ENCODE measurements around the gene NECTIN4. TPM values are rescaled to one million over a fixed set of nuclear protein-coding genes. Genes with fewer than 3 reads are reported as not detected.

The NECTIN4 gene
- total and polyA plus RNA-seq, 2 of the 13 experiments (the other 11 are each of a cell fraction or from before 2014, with no cell fraction given), result 5.9 to 12.4 TPM

DNA sequence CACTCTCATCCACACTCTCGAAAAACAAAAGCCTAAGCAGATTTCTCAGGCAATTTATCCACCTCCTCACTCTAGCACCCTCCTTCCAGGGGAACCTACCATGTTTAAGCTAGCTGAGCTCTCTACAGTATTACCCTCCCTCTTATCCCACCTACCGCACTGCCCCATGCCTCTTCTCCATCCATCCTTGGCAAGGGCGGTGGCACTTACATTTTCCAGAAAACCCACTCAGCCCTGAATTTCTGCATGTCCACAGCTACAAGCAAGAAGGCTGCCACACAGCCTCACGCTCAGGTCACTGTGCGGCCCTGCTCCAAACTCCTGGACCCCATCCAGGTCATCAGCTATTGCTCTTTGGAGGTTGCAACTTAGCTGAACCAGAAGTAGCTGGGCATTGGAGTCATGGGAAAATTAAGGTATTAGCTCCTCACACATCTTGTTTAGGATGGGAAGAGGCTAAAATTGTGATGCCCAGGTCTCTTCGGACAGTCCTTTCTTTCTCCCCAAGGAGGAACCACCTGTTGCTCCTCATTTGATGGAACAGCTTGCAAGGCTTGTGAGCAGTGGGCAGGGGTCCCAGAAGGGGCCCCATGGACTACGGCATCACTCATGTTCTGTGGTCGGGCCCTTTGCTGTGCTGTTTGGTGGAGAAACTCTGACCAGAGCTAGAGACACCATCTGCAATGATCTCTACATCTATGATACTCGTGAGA is 9.9 kb upstream of the NECTIN4 start:
- no peaks in the 10 kb centered on the region for H3K9me3 ChIP-seq (ENCODE audit: low read length)
- ChIA-PET CTCF (ENCODE audit: low intra/inter-chr PET ratio, low total read pairs) (interaction anchor here (3.3 kb wide), 1 partner anchor 26 kb away, joined by 50 read pairs; no protein-coding TSS in a partner anchor), POLR2A (interaction anchor here (1.2 to 2.5 kb wide), 3 partner anchors 13 to 33 kb away, joined by 3 to 11 read pairs (median 9); partner anchors contain the start of genes DEDD, NIT1 and PFDN2)
- H4K20me1 ChIP-seq (ENCODE audit: insufficient read depth, low read length), result no peaks in the 10 kb centered on the region
- H3K4me2 ChIP-seq (ENCODE audit: low read depth, low read length), result peak overlapping the region; percentile 89
- 97% methylated on average over 9 of the region's 9 CpGs for WGBS (ENCODE audit: low lambda C conversion rate)
- DNase-seq (ENCODE audit: low spot score), result no peak
- FAIRE-seq, result no peak
- H3K79me2 ChIP-seq (ENCODE audit: insufficient read depth, low read length), result peaks cover 5% of the 10 kb centered on the region
- peak overlapping the region; percentile 75; the same call in 1 of the 2 replicates for H3K9ac ChIP-seq (ENCODE audit: insufficient read depth, low read depth, low read length)
- intact Hi-C loops (cut with micrococcal nuclease; ENCODE audit: unreplicated experiment), result no loop called here
- peaks cover 13% of the 10 kb centered on the region for H3K4me1 ChIP-seq (ENCODE audit: insufficient read depth, low read length)
- peaks cover 0 to 3% of the 10 kb centered on the region in 2 experiments; a peak in 1 of 5 replicates for H3K27me3 ChIP-seq (ENCODE audit: control insufficient read depth in 1 of 2, insufficient read depth in 2 of 2, low read length in 2 of 2)
- no peak overlapping the region for H2AFZ ChIP-seq (ENCODE audit: low read length)
- BruUV-seq (replicated peaks), result no TSS peak
- in situ Hi-C loops (cut with HindIII; ENCODE audit: extremely low pct_ligation_motif_present, low pct_unique_long_range_greater_than_20kb), result loop anchor here (10.0 kb wide), 1 partner anchor 104 kb away; no protein-coding TSS in a partner anchor
- ATAC-seq, result peak; percentile 11
- H3K36me3 ChIP-seq (replicated peaks in 1 of 2; ENCODE audit: control insufficient read depth in 1 of 2, insufficient read depth in 2 of 2, low read length in 2 of 2), result peaks cover 6 to 20% of the 10 kb centered on the region in 2 experiments
- TF ChIP-seq PBX2 (CRISPR knock-in tag; IDR thresholded peaks at IDR 0.05), result no peak
- no peak for TF ChIP-seq ZNF253 (CRISPR knock-in tag; IDR thresholded peaks at IDR 0.05; ENCODE audit: borderline replicate concordance)
- TF ChIP-seq RBM22 (optimal IDR thresholded peaks at IDR 0.05; ENCODE audit: low read length), result peak; percentile 47
- peak; percentile 23; the same call in 1 of the 2 replicates for TF ChIP-seq POLR2AphosphoS2 (IDR thresholded peaks at IDR 0.05; ENCODE audit: low read depth, low read length)
- no peak for TF ChIP-seq PITX1 (CRISPR knock-in tag; IDR thresholded peaks at IDR 0.05)
- peak overlapping the region in 2 of 3 experiments; percentile 87 to 90; a peak in 3 of 6 replicates for H3K4me3 ChIP-seq (replicated peaks in 1 of 3; ENCODE audit: insufficient read depth in 1 of 3, low read depth in 2 of 3, low read length in 3 of 3)
- no peak overlapping the region for H3K27ac ChIP-seq (ENCODE audit: extremely low read length, insufficient read depth, low read length)

Data from HepG2 (cell line).